Endothelial cell of umbilical vein (primary cell): Measurements from ENCODE around the gene PRF1. TPM values are rescaled to one million over a fixed set of nuclear protein-coding genes. Genes with fewer than 3 reads are reported as not detected.

Experiments used
- BruUV-seq: library from RNA; stranded (reverse); fragments of 400-500 nt; replicated peaks from 2 replicates; lab custom pipeline; 2021; lab: Mats Ljungman, UMichigan
- CTCF ChIA-PET: fragments of 300-600, 350-600 bp; sonication (Branson Sonifier 250); formaldehyde crosslinking; loops from one replicate; lab custom pipeline; 2021; ENCODE audit warnings: antibody characterized with exemption, inconsistent platforms; lab: Charles Lee
- POLR2A ChIA-PET: fragments of 300-600, 350-600 bp; sonication (Branson Sonifier 250); formaldehyde crosslinking; loops from one replicate; lab custom pipeline; 2021; ENCODE audit warnings: antibody characterized with exemption, inconsistent platforms; lab: Charles Lee
- DNase-seq: peaks from one replicate; pipeline ENCODE4 v3.0.0-alpha.2; 2011; ENCODE audit warnings: low read depth, low spot score
- FAIRE-seq: peaks from 2 replicates; lab custom pipeline; 2011; peaks lifted over from hg19 to GRCh38; lab: Jason Lieb, UNC
- H2AFZ ChIP-seq: 2 replicates; pipeline ENCODE4 v1.6.0; 2012; ENCODE audit warnings: low read depth, low read length, control low read depth, inconsistent platforms
- H3K27ac ChIP-seq: 2 replicates; pipeline ENCODE4 v1.5.1; 2011; ENCODE audit warnings: low read depth, mild to moderate bottlenecking, control low read depth, low read length, moderate library complexity; ENCODE audit not compliant: insufficient read depth
- H3K27me3 ChIP-seq, 2 experiments: 2 replicates each; pipeline versions ENCODE4 v1.6.0 to v1.6.1; 2011; ENCODE audit warnings: low read length in 2 of 2, mixed read lengths in 1 of 2; ENCODE audit not compliant: control insufficient read depth in 2 of 2, insufficient read depth in 2 of 2
- H3K36me3 ChIP-seq, 2 experiments: 2 replicates in 1 of 2; 3 replicates in 1 of 2; pipeline ENCODE4 v1.5.1; 2011; ENCODE audit warnings: low read length in 2 of 2, mild to moderate bottlenecking in 1 of 2, moderate library complexity in 1 of 2; ENCODE audit not compliant: control insufficient read depth in 2 of 2, insufficient read depth in 2 of 2; ENCODE audit errors: extremely low read depth in 1 of 2
- H3K4me1 ChIP-seq: 3 replicates; pipeline ENCODE4 v1.5.1; 2011; ENCODE audit warnings: mild to moderate bottlenecking, low read length; ENCODE audit not compliant: control insufficient read depth, insufficient read depth; ENCODE audit errors: extremely low read depth
- H3K4me2 ChIP-seq: 2 replicates; pipeline ENCODE4 v1.6.1; 2011; ENCODE audit warnings: low read length, control low read depth, mixed read lengths; ENCODE audit not compliant: insufficient read depth
- H3K4me3 ChIP-seq, 3 experiments: fragments of 200-600 bp in 1 of 3; sonication (generic), shearing (Covaris generic) in 1 of 3; replicated peaks in 1 of 3; 2 replicates each; pipeline ENCODE4 v1.5.1; 2011 to 2016; ENCODE audit warnings: control low read depth in 3 of 3, low read length in 3 of 3, mild to moderate bottlenecking in 2 of 3, inconsistent platforms in 1 of 3, low read depth in 1 of 3, moderate library complexity in 1 of 3; ENCODE audit not compliant: insufficient read depth in 1 of 3
- H3K79me2 ChIP-seq: 2 replicates; pipeline ENCODE4 v1.6.0; 2012; ENCODE audit warnings: low read length, inconsistent platforms; ENCODE audit not compliant: control insufficient read depth, insufficient read depth
- H3K9ac ChIP-seq: replicated peaks from 2 replicates; pipeline ENCODE3; 2011; ENCODE audit warnings: low read length, control low read depth; ENCODE audit not compliant: insufficient read depth; ENCODE audit errors: extremely low read depth
- H3K9me1 ChIP-seq: replicated peaks from 3 replicates; pipeline ENCODE4 v1.6.0; 2011; ENCODE audit warnings: mild to moderate bottlenecking, low read length; ENCODE audit not compliant: control insufficient read depth, insufficient read depth; ENCODE audit errors: extremely low read depth
- H3K9me3 ChIP-seq: replicated peaks from 2 replicates; pipeline ENCODE4 v1.5.1; 2012; ENCODE audit warnings: low read length, inconsistent platforms; ENCODE audit not compliant: control insufficient read depth, insufficient read depth
- H4K20me1 ChIP-seq: replicated peaks from 2 replicates; pipeline ENCODE3; 2011; ENCODE audit warnings: mild to moderate bottlenecking, low read length; ENCODE audit not compliant: control insufficient read depth, insufficient read depth; ENCODE audit errors: extremely low read depth
- POLR2A ChIP-seq: IDR thresholded peaks from 2 replicates; pipeline ENCODE4 v1.6.1; 2012; ENCODE audit warnings: low read depth, mild to moderate bottlenecking, control low read depth, low read length
- POLR2AphosphoS5 ChIP-seq: IDR thresholded peaks from 2 replicates; pipeline ENCODE4 v1.6.1; 2012; ENCODE audit warnings: low read depth, mild to moderate bottlenecking, control low read depth, low read length, moderate library complexity; ENCODE audit not compliant: insufficient read depth
- dilution Hi-C: fragments of 300-500 bp; cut with MboI; formaldehyde crosslinking; loops from one replicate; pipeline ENCODE4 v1.15.0; 2019; ENCODE audit warnings: low sequenced_read_pairs; ENCODE audit not compliant: extremely low pct_ligation_motif_present
- intact Hi-C: fragments of 100-400 bp; cut with micrococcal nuclease; formaldehyde crosslinking; loops from one replicate; pipeline ENCODE4 v1.10.0; 2022
- polyA plus RNA-seq, 4 experiments: library from polyadenylated mRNA; depleted of rRNA in 3 of 4; stranded (reverse) in 3 of 4; unstranded in 1 of 4; fragments of >200 nt; gene quantifications; 2 replicates each; pipeline versions ENCODE4 v1.2.1 to v1.2.3, GENCODE V29; 2011 to 2012; ENCODE audit warnings: missing spikeins in 1 of 4
- total RNA-seq: library from RNA; stranded (reverse); gene quantifications from 2 replicates; pipeline ENCODE4 v1.2.3, GENCODE V29; 2021

PRF1 gene
- total and polyA plus RNA-seq, 2 donors (not counting 3 experiments of a cell fraction or from before 2014, with no cell fraction given): not detected

GRCh38 chr10:70622541-70622940 lies 20.0 kb upstream of the PRF1 start:
- CTCF ChIA-PET: interaction anchor here (1.1 kb wide), 1 partner anchor 136 kb away, joined by 3 read pairs; no protein-coding TSS in a partner anchor

GRCh38 chr10:70621503-70622078 lies 19.1 kb upstream of the PRF1 start:
- intact Hi-C loops: no loop called here
- BruUV-seq: no TSS peak
- POLR2A ChIA-PET: no interaction called here

More at GRCh38 chr10:70622541-70622940, 20.0 kb upstream of the PRF1 start:
- no TSS peak for BruUV-seq
- no peak overlapping the region for H3K4me2 ChIP-seq
- POLR2A ChIA-PET: no interaction called here
- no peaks in the 10 kb centered on the region for H3K79me2 ChIP-seq
- H3K4me1 ChIP-seq: no peaks in the 10 kb centered on the region
- H3K9me1 ChIP-seq: no peaks in the 10 kb centered on the region
- no peak overlapping the region for H3K4me3 ChIP-seq
- no peak overlapping the region for H3K27ac ChIP-seq
- TF ChIP-seq POLR2AphosphoS5: no peak
- H2AFZ ChIP-seq: no peak overlapping the region
- no peak for DNase-seq
- H3K27me3 ChIP-seq: peaks cover under 1 to 3% of the 10 kb centered on the region in 2 experiments
- FAIRE-seq: no peak
- H3K36me3 ChIP-seq: no peaks in the 10 kb centered on the region
- intact Hi-C loops (no loop called here), dilution Hi-C loops (no loop called here)
- H3K9me3 ChIP-seq: no peaks in the 10 kb centered on the region
- H3K9ac ChIP-seq: no peak overlapping the region
- no peaks in the 10 kb centered on the region for H4K20me1 ChIP-seq

More at GRCh38 chr10:70621503-70622078, 19.1 kb upstream of the PRF1 start:
- Histone ChIP-seq H3K27ac (no peak overlapping the region), H4K20me1 (no peaks in the 10 kb centered on the region), H3K9ac (no peak overlapping the region), H3K9me1 (no peaks in the 10 kb centered on the region), H3K36me3 (no peaks in the 10 kb centered on the region), H3K4me3 (no peak overlapping the region), H3K4me2 (no peak overlapping the region), H2AFZ (no peak overlapping the region), H3K27me3 (peaks cover 6 to 8% of the 10 kb centered on the region in 2 experiments), H3K79me2 (no peaks in the 10 kb centered on the region), H3K9me3 (no peaks in the 10 kb centered on the region), H3K4me1 (no peaks in the 10 kb centered on the region)
- TF ChIP-seq POLR2A: no peak
- DNase-seq: no peak
- CTCF ChIA-PET: no interaction called here
- dilution Hi-C loops: no loop called here
- FAIRE-seq: no peak
